T-helper 9 cell (primary cell): ENCODE measurements around the gene LCE3E.
"Not testable (repeated sequence)": the region's sequence is repeated elsewhere in the genome, so short reads cannot be mapped to it uniquely, and the experiment has no call there.

Experiments used
- DNase-seq: peaks from one replicate; pipeline ENCODE4 v3.0.0-alpha.2; 2020
- total RNA-seq, 2 donors: gene quantifications; one replicate each; lab custom pipeline; 2026; lab: John Stamatoyannopoulos, UW

LCE3E gene, protein sequence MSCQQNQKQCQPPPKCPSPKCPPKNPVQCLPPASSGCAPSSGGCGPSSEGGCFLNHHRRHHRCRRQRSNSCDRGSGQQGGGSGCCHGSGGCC
- total RNA-seq: 0 reads per million in 2 donors

DNA sequence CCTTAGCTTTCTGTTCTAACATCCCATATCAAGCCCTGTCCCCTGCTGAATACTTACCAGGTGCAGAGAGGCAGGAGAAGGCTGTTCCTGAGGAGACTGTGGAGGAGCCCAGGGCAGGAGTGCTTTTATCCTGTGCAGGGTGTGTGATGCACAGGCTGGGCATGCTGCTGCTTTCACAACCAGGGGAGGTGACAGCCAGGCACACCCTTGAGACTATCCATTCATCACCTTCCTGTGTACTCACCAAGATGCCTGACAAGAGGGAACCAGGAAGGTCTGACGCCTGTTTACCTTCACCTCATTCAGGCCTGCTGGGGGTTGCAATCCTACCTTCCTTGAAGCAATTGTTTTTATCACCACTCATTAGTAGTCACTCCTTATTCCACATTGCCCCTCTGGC lies at the start of gene LCE3E:
Gene LCE3E, minus strand, starts transcription at position 100 of the 400 bp plus-strand sequence. CDS start 572 bp downstream, outside the sequence.
- no peak for DNase-seq

- no peak for DNase-seq
Observed at GRCh38 chr1:152613511-152613910, 46.9 kb upstream of the LCE3E start, which contains the start of gene LCE3B. Gene LCE3B, plus strand, starts transcription at chr1:152613811. Its CDS starts 0 bp downstream, at chr1:152613811.

- no peak for DNase-seq
Observed at GRCh38 chr1:152599934-152600333, 33.4 kb upstream of the LCE3E start, which contains the start of gene LCE3C. Gene LCE3C, plus strand, starts transcription at chr1:152600234. Its CDS starts 498 bp downstream, at chr1:152600732.

GRCh38 chr1:152596986-152597385 lies 30.4 kb upstream of the LCE3E start:
- no peak for DNase-seq

DNA sequence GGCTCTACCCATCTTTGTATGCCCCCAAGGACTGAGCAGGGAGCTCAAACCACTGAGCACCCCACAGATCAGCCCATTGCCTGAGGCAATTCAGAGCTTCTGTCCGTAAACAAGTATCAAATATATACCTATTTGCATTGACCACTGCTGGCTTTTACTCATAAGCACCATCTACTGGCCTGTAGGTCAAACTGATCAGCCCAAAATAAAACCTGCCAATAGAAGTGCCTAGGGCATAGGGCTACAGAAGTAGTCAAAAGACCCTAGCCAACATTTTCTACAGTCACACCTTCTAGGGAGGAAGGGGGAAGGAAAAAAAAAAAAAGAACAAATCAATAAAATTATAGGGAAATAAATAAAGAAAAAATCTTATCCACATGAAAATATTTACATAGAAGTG lies 19.0 kb upstream of the LCE3E start:
- DNase-seq: no peak

DNA sequence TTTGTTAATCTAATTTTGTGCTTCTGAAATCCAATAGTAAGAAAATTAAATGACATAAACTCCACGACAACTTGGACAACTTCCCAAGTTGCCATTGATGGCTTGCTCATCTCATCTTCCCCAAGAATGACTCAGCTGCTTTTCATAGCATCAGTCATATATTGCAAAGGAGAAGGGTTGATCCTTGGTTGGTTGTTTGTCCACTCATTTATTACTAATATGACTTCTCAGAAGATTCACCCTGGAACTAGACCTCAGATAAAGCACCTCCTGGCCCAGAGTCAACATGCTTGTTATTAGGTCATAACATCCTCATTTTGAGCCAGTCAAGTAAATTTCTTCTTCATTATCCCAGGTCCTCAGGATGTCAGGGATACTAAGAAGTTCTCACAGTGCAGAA lies 16.1 kb upstream of the LCE3E start:
- DNase-seq: no peak

DNA sequence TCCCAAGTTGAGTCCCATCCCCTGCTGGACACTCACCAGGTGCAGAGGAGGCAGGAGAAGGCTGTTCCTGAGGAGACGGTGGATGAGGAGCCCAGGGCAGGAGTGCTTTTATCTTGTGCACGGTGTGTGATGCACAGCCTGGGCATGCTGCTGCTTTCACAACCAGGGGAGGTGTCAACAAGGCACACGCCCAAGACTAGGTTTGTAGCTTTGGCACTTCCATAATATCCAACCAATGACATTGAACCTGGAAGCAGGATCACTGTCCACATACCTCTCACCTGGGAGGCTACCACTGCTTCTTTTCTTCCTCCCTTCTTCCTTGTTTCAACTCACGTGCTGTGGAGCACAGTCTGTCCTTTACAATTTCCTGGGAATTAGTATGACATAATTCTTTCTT lies 13.9 kb upstream of the LCE3E start, which contains the start of gene LCE3D:
Gene LCE3D, minus strand, starts transcription at position 84 of the 400 bp plus-strand sequence. CDS start 580 bp downstream, outside the sequence.
- no peak for DNase-seq

DNA sequence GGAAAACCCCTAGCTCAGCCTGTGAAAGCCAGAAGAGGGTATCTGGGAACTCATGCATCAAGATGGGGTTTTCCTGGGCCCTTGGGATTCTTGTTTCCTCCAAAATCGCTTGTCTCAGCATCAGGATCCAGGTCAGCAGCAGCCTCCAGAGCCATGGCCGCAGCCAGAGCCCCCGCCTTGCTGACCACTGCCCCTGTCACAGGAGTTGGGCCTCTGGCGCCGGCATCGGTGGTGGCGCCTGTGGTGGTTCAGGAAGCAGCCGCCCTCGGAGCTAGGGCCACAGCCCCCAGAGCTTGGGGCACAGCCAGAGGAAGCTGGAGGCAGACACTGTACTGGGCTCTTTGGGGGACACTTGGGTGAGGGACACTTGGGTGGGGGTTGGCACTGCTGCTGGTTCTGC lies 12.9 kb upstream of the LCE3E start:
- not testable (repeated sequence) for DNase-seq

- no peak for DNase-seq
Observed at GRCh38 chr1:152577168-152577567, 10.6 kb upstream of the LCE3E start.

- no peak for DNase-seq
Observed at GRCh38 chr1:152565535-152566215, 905 bp downstream of the LCE3E start.

DNA sequence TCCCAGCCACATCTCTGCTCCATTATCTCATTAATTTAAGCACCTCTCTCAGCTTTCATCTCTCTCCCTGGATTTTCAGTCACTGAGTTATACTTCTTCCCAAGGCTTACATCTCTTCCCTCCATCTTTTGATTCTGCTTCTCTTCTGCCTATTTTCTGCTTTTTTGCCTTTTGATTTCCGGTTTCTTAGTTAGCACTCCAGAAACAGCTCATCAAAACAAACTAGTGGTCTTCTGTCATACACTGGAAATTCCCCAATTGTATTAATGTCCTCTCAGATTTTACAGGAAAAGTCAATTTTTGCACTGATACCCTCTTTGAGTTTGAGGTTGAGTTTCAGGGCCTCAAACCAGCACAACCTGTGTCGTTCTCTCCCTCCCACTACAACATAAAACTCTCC lies 1.5 kb downstream of the LCE3E start:
- DNase-seq: no peak

GRCh38 chr1:152548358-152548757 lies 18.2 kb downstream of the LCE3E start:
- not testable (repeated sequence) for DNase-seq

DNA sequence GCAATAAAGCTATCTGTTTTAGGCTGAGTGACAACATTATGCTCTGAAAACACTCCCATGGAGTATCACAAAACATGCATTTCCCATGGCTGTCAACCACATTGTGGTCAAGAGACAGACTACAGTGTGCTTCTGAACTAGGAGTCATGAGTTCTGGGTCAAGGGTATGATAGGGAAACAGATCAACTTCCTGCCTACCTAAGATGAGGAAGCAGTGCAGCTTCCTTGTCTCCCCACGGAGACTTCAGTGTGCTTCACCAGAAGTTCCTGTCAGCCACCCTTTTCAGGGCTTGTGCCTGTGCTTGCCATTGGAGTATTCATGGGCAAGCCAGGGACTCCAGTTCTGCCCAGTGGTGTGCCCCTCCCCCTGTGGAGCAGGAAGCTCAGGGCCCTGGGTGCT lies 19.9 kb downstream of the LCE3E start:
- DNase-seq: no peak

GRCh38 chr1:152543820-152544219 lies 22.8 kb downstream of the LCE3E start:
- no peak for DNase-seq

DNA sequence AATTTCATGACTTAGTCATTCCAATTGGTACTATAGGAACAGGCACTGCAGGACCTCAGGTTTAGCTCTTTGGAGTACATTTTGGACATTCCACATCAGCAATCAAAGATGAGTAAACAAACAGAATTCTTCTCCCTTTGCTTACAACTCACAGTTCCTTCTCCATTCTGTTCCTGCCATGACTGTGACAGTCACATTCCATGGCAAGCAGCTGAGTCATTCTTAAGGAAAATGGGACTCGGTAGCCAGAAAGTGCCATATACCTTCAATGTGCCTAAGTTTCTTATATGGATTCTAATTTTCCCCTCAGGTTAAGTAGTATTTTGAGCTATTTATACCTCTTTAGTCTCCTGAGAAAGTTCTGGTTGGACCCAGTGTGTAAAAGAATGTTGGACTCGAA lies 26.7 kb downstream of the LCE3E start:
- DNase-seq: no peak

GRCh38 chr1:152537496-152537895 lies 29.1 kb downstream of the LCE3E start:
- DNase-seq: no peak

DNA sequence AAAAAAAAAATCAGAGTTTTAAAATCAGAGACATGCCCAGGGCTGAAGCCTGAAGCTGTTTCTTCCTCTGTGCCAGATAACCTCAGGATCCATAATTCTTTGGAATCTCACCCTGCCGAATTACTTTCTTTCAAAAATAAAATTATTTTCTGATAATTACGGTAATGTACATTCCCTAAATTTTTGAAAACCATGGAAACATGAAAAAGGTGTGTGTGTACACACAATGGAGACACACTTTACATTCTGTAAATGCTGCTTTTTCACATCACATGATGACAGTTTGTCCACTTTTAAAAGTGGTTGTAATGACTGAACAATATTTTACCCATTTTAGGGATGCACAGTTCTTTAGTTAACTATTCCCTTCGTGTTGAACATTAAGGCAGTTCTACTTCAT lies 30.8 kb downstream of the LCE3E start:
- no peak for DNase-seq

DNA sequence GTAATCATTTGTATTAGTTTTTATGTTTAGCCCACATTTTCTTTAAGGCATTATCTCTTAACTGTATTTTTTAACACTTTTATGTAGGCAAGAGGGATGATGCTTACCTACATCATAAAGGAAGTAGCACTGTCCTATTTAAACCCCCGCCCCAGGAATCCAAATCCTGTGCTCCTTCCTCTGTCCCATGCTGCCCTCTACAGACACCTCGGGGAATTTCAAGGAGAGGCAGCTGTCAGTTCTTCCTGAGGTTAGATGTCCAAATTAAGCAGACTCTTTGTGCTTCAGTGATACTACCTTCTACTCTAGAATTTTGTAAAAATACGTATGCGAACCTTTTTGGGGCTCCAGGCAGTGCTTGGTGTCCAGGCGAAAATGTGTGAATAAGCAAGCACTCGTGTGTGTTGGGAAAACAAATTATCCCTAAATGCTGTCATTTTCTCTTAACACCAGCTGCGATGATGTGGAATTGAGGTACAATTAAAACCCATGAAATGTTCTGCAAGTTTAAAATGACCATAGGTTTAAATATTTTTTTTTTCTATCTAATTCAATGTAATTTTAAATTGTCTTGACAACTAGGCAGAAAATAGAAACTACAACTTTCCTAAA lies 33.1 kb downstream of the LCE3E start:
- no peak for DNase-seq

DNA sequence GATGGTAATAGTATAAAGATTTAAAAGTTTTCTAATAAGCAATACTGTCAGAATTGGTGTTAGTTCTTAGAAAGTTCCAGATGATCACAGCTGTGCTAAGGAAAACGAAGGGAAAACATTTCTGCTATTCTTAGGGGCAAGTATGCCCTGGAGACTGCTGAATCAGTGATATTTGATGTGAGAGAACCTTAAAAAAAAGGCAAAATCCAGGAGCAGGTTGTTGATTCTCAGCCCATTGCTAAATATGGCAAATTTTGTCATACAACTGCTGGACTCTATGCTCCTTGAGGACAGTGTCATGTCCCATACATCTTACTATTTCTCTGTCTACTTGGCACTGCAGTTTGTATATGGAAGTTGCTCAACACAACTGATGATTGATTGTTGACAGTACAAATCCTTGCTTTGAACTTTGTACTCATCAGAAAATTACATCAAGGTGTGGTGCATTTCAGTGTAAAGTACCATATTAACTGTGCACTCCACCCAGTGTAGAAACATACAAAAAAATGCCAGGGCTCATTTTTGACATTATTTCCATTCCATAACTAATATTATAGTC lies 41.4 kb downstream of the LCE3E start:
- DNase-seq: no peak

GRCh38 chr1:152520561-152521090 lies 46.0 kb downstream of the LCE3E start:
- no peak for DNase-seq

- DNase-seq: no peak
Observed at GRCh38 chr1:152519851-152520250, 46.7 kb downstream of the LCE3E start.

DNA sequence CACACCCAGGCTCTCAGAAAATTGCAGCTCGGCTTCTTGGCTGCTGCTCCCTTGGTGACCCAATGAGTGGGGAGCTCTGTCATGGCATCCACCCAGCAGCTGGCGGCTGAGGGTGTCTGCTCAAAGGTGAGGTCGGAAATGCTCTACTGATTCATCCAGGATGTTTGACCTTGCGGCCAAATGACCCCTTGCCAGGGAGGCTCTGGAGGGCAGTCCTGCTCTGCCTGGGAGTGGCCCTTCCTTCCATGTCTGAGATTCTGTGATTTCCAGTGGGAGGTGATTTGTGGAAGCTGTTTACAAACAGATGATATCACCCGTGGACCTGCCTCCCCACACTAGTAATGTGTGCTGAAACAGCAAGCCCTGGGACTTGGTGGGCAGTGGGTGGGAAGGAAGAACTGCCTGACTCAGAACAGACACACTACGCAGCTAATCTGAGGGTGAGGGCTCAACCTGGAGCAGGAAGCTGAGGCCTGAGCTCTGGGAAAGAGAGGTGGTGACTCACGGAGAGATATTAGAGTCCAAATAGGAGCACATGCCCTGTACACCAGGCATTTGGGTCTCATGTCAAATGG lies 49.3 kb downstream of the LCE3E start:
- no peak for DNase-seq

GRCh38 chr1:152516082-152516481 lies 50.5 kb downstream of the LCE3E start:
- DNase-seq: no peak
